ENCODE data around the gene MAP2K3.

The MAP2K3 gene

GRCh38 chr17:21239680-21240368 lies 44.7 kb upstream of the MAP2K3 start:
- Histone ChIP-seq H3K27ac (ENCODE audit: extremely low read depth, low read depth, low read length) (no peak overlapping the region), H3K4me1 (ENCODE audit: control insufficient read depth, insufficient read depth, low read length) (no peaks in the 10 kb centered on the region; the same call in 1 of the 2 replicates), H3K4me3 (ENCODE audit: low read depth, low read length) (no peak overlapping the region), H3K36me3 (ENCODE audit: control insufficient read depth in 2 of 2, insufficient read depth in 1 of 2, low read length in 2 of 2) (peaks cover 0 to 7% of the 10 kb centered on the region in 2 experiments; a peak in 1 of 3 replicates), H3K9me3 (ENCODE audit: control insufficient read depth, insufficient read depth, low read depth, low read length) (no peaks in the 10 kb centered on the region)
- ChIA-PET POLR2A (interaction anchor here (0.9 to 1.3 kb wide), 4 partner anchors 10 to 36 kb away, joined by 3 to 4 read pairs (median 4); partner anchors contain the start of gene NATD1), CTCF (interaction anchor here (0.6 to 2.0 kb wide), 9 partner anchors 9 to 278 kb away, joined by 3 to 7 read pairs (median 4); no protein-coding TSS in a partner anchor)
- TF ChIP-seq ZNF518A (tag by site-specific recombination; conservative IDR thresholded peaks at IDR 0.05; ENCODE audit: low read depth): no peak
- TF ChIP-seq ZNF664 (tag by site-specific recombination; IDR thresholded peaks at IDR 0.05): no peak
- no peak for TF ChIP-seq ZNF768 (tag by site-specific recombination; IDR thresholded peaks at IDR 0.05)
- no peak for TF ChIP-seq ZFP41 (tag by site-specific recombination; IDR thresholded peaks at IDR 0.05; ENCODE audit: borderline replicate concordance)
- TF ChIP-seq HOXC10 (CRISPR knock-in tag; IDR thresholded peaks at IDR 0.05): no peak
- peak; percentile 22; the same call in 1 of the 2 replicates for TF ChIP-seq CTCF (tag by site-specific recombination; IDR thresholded peaks at IDR 0.05)
- TF ChIP-seq EGR2 (tag by site-specific recombination; IDR thresholded peaks at IDR 0.05; ENCODE audit: low read depth): no peak
- TF ChIP-seq SCRT2 (tag by site-specific recombination; IDR thresholded peaks at IDR 0.05): peak; percentile 28; the same call in 1 of the 2 replicates
- 0 out of 2 replicates have a peak, but pooled peaks have one; percentile 3 for TF ChIP-seq ZNF654 (tag by site-specific recombination; IDR thresholded peaks at IDR 0.05; ENCODE audit: low read depth)
- TF ChIP-seq ZNF18 (tag by site-specific recombination; IDR thresholded peaks at IDR 0.05): no peak
- TF ChIP-seq ZNF140 (tag by site-specific recombination; IDR thresholded peaks at IDR 0.05): no peak
- TF ChIP-seq ZNF121 (tag by site-specific recombination; IDR thresholded peaks at IDR 0.05): peak; percentile 77; the same call in 1 of the 2 replicates
- no peak for TF ChIP-seq PRDM4 (tag by site-specific recombination; IDR thresholded peaks at IDR 0.05)
- peak; percentile 42; the same call in 1 of the 2 replicates for TF ChIP-seq ZBTB17 (tag by site-specific recombination; IDR thresholded peaks at IDR 0.05)
- no peak for TF ChIP-seq TRIM28 (IDR thresholded peaks at IDR 0.05; ENCODE audit: borderline replicate concordance, low read length)
- no peak for TF ChIP-seq ZNF544 (tag by site-specific recombination; IDR thresholded peaks at IDR 0.05)
- TF ChIP-seq ZNF501 (tag by site-specific recombination; IDR thresholded peaks at IDR 0.05): no peak
- no peak for TF ChIP-seq ZNF214 (tag by site-specific recombination; IDR thresholded peaks at IDR 0.05; ENCODE audit: borderline replicate concordance)

Measured in HEK293 (cell line).